ENCODE results near the gene RHOH.

Gene RHOH

GRCh38 chr4:40232610-40233009 is 35.8 kb downstream of the RHOH start:
- in situ Hi-C loops (cut with MboI; ENCODE audit: low sequenced_read_pairs) = no loop called here

- in situ Hi-C loops (cut with MboI; ENCODE audit: low sequenced_read_pairs) = no loop called here
These were observed 36.4 kb downstream of the RHOH start for GRCh38 chr4:40233227-40233626.

GRCh38 chr4:40234519-40235039 is 37.7 kb downstream of the RHOH start:
- in situ Hi-C loops (cut with MboI; ENCODE audit: low sequenced_read_pairs) = no loop called here

GRCh38 chr4:40238008-40238699 is 41.3 kb downstream of the RHOH start:
- in situ Hi-C loops (cut with MboI; ENCODE audit: low sequenced_read_pairs) = no loop called here

- in situ Hi-C loops (cut with MboI; ENCODE audit: low sequenced_read_pairs) = no loop called here
These were observed 42.1 kb downstream of the RHOH start for GRCh38 chr4:40238700-40239548.

GRCh38 chr4:40240040-40240653 is 43.3 kb downstream of the RHOH start:
- in situ Hi-C loops (cut with MboI; ENCODE audit: low sequenced_read_pairs) = no loop called here

- in situ Hi-C loops (cut with MboI; ENCODE audit: low sequenced_read_pairs) = no loop called here
These were observed 44.2 kb downstream of the RHOH start for GRCh38 chr4:40241026-40241425.

- in situ Hi-C loops (cut with MboI; ENCODE audit: low sequenced_read_pairs) = no loop called here
These were observed 45.1 kb downstream of the RHOH start for GRCh38 chr4:40241941-40242340.

GRCh38 chr4:40243386-40243948 is 46.6 kb downstream of the RHOH start:
- in situ Hi-C loops (cut with MboI; ENCODE audit: low sequenced_read_pairs) = no loop called here

GRCh38 chr4:40244606-40245005 is 47.8 kb downstream of the RHOH start:
- in situ Hi-C loops (cut with MboI; ENCODE audit: low sequenced_read_pairs) = no loop called here

GRCh38 chr4:40245550-40245949 is 48.7 kb downstream of the RHOH start:
- in situ Hi-C loops (cut with MboI; ENCODE audit: low sequenced_read_pairs) = no loop called here

- in situ Hi-C loops (cut with MboI; ENCODE audit: low sequenced_read_pairs) = no loop called here
These were observed 49.4 kb downstream of the RHOH start for GRCh38 chr4:40246011-40246900.

- in situ Hi-C loops (cut with MboI; ENCODE audit: low sequenced_read_pairs) = no loop called here
These were observed 50.1 kb downstream of the RHOH start for GRCh38 chr4:40246938-40247337.

- in situ Hi-C loops (cut with MboI; ENCODE audit: low sequenced_read_pairs) = no loop called here
These were observed 50.5 kb downstream of the RHOH start for GRCh38 chr4:40247350-40247749.

- in situ Hi-C loops (cut with MboI; ENCODE audit: low sequenced_read_pairs) = no loop called here
These were observed 54.5 kb downstream of the RHOH start for GRCh38 chr4:40251366-40251765.

- in situ Hi-C loops (cut with MboI; ENCODE audit: low sequenced_read_pairs) = no loop called here
These were observed 57.1 kb downstream of the RHOH start for GRCh38 chr4:40253906-40254305.

- in situ Hi-C loops (cut with MboI; ENCODE audit: low sequenced_read_pairs) = no loop called here
These were observed 58.0 kb downstream of the RHOH start for GRCh38 chr4:40254608-40255392.

- in situ Hi-C loops (cut with MboI; ENCODE audit: low sequenced_read_pairs) = no loop called here
These were observed 58.8 kb downstream of the RHOH start for GRCh38 chr4:40255393-40256281.

GRCh38 chr4:40256329-40256728 is 59.5 kb downstream of the RHOH start:
- in situ Hi-C loops (cut with MboI; ENCODE audit: low sequenced_read_pairs) = no loop called here
